HL-60 (cell line): Measurements from ENCODE around the gene VIPR2.

ENCODE experiments used
- DNase-seq, 2 experiments: peaks; one replicate each; pipeline ENCODE4 v3.0.0-alpha.2; 2010 to 2020; ENCODE audit warnings: low read depth in 1 of 2, low spot score in 1 of 2
- H3K27ac ChIP-seq: fragments of 250-450 bp; sonication (Bioruptor Pico); replicated peaks from 2 replicates; pipeline ENCODE4 v1.5.1; 2020; ENCODE audit warnings: mild to moderate bottlenecking, moderate library complexity
- H3K27me3 ChIP-seq: fragments of 250-450 bp; sonication (Bioruptor Pico); 2 replicates; pipeline ENCODE4 v1.5.1; 2021; ENCODE audit warnings: mild to moderate bottlenecking, moderate library complexity; ENCODE audit not compliant: insufficient read depth, poor library complexity, severe bottlenecking
- H3K4me3 ChIP-seq: replicated peaks from 2 replicates; pipeline ENCODE4 v1.5.1; 2011; ENCODE audit warnings: mild to moderate bottlenecking, control low read depth, low read length; ENCODE audit not compliant: insufficient read depth
- CTCF ChIP-seq: IDR thresholded peaks from one replicate; pipeline ENCODE4 v1.5.1; 2011; ENCODE audit warnings: low read length, control low read depth, inconsistent platforms; ENCODE audit not compliant: insufficient read depth
- GABPA ChIP-seq: IDR thresholded peaks from 2 replicates; pipeline ENCODE4 v1.6.1; 2012; ENCODE audit warnings: low read depth
- POLR2AphosphoS5 ChIP-seq: IDR thresholded peaks from 2 replicates; pipeline ENCODE4 v1.6.1; 2012; ENCODE audit warnings: low read depth
- REST ChIP-seq: IDR thresholded peaks from 2 replicates; pipeline ENCODE4 v1.6.1; 2012; ENCODE audit warnings: low read depth; ENCODE audit not compliant: insufficient replicate concordance
- SPI1 ChIP-seq: IDR thresholded peaks from 2 replicates; pipeline ENCODE4 v1.6.1; 2012; ENCODE audit warnings: low read depth, mild to moderate bottlenecking, borderline replicate concordance

VIPR2 gene

GRCh38 chr7:159122276-159122675 is 22.4 kb downstream of the VIPR2 start:
- no peak overlapping the region for H3K27ac ChIP-seq
- H3K27me3 ChIP-seq: peaks cover under 1% of the 10 kb centered on the region
- no peak for DNase-seq
- TF ChIP-seq POLR2AphosphoS5: no peak
- no peak for TF ChIP-seq CTCF
- H3K4me3 ChIP-seq: no peak overlapping the region

GRCh38 chr7:159121476-159121875 is 23.2 kb downstream of the VIPR2 start:
- Histone ChIP-seq H3K27me3 (peaks cover 2% of the 10 kb centered on the region), H3K27ac (no peak overlapping the region), H3K4me3 (no peak overlapping the region)
- TF ChIP-seq GABPA (no peak), CTCF (no peak), POLR2AphosphoS5 (no peak), REST (no peak)
- DNase-seq: no peak

DNA sequence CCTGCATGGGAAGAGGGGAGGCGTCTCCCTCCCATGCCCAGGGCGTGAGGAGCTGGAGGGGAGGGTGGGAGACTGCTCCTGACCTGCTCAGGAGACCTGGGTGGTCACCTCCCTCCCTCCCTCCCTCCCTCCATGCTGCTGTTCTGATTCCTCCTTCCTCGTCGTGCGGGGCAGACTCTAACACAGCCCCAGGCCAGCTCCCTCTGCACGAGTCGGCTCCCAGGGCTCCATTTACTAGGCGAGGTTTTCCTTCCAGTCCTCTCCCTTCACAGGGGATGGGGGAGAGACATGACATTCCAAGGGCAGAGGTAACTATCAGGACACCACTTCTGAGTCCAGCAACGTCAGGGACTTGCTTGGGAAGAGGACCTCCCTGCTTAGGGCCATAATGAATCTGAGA is 23.6 kb downstream of the VIPR2 start:
- Histone ChIP-seq H3K27me3 (peaks cover 2% of the 10 kb centered on the region), H3K4me3 (no peak overlapping the region), H3K27ac (no peak overlapping the region)
- no peak for DNase-seq
- no peak for TF ChIP-seq CTCF
- no peak for TF ChIP-seq GABPA
- TF ChIP-seq POLR2AphosphoS5: no peak
- no peak for TF ChIP-seq SPI1
- TF ChIP-seq REST: no peak

DNA sequence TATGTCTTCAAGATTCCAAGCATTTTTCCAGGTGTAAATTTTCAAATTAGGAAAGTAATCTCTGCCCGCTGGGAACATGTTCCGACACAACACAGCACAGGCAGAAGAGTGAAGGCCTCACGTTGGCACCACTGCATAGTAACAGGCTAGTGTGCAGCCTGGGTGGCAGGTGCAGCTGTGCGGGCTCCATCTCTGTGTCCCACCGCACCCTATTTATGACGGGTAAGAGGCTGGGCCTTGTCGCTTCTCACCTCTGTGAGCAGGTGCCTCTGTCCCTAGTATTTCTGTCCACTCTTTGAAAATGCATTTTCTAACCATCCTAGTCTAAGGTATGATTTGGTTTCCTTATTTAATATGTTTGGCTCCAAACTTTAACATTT is 24.1 kb downstream of the VIPR2 start:
- DNase-seq: no peak
- Histone ChIP-seq H3K4me3 (no peak overlapping the region), H3K27ac (no peak overlapping the region), H3K27me3 (peaks cover 2% of the 10 kb centered on the region)
- TF ChIP-seq CTCF (no peak), POLR2AphosphoS5 (no peak), SPI1 (no peak), REST (no peak), GABPA (no peak)
